ENCODE data around the gene GAS2L1. TPM values are rescaled to one million over a fixed set of nuclear protein-coding genes. Genes with fewer than 3 reads are reported as not detected.

GAS2L1 gene
- polyA plus RNA-seq, 2 of the 4 experiments (the other 2 are of a cell fraction): 7.6 to 17.2 TPM

- TF ChIP-seq CHD4 (IDR thresholded peaks at IDR 0.05; ENCODE audit: borderline replicate concordance): no peak
- no peak for TF ChIP-seq CTCF (IDR thresholded peaks at IDR 0.05)
- TF ChIP-seq BHLHE40 (IDR thresholded peaks at IDR 0.05; ENCODE audit: low read depth, low read length): no peak
- TF ChIP-seq MAFK (IDR thresholded peaks at IDR 0.05; ENCODE audit: partially characterized antibody): no peak
- TF ChIP-seq EP300 (IDR thresholded peaks at IDR 0.05): no peak
- no peak for TF ChIP-seq NPAS2 (CRISPR knock-in tag; IDR thresholded peaks at IDR 0.05; ENCODE audit: borderline replicate concordance)
- no peak for TF ChIP-seq ATOH8 (CRISPR knock-in tag; IDR thresholded peaks at IDR 0.05; ENCODE audit: low read depth)
- TF ChIP-seq TP53 (CRISPR knock-in tag; IDR thresholded peaks at IDR 0.05): no peak
- ChIA-PET CTCF (interaction anchor here (0.6 to 4.5 kb wide), 3 partner anchors 11 to 194 kb away, joined by 3 to 42 read pairs (median 6); no protein-coding TSS in a partner anchor), POLR2A (no interaction called here)
- Histone ChIP-seq H3K4me1 (no peaks in the 10 kb centered on the region), H3K27ac (no peak overlapping the region), H3K9me3 (no peaks in the 10 kb centered on the region), H3K4me2 (no peak overlapping the region), H3K4me3 (no peak overlapping the region)
- FAIRE-seq: no peak
- WGBS (ENCODE audit: missing lambda C conversion rate): 100% methylated on average over 2 of the region's 17 CpGs
- DNase-seq (ENCODE audit: low read depth in 1 of 2, low spot score in 1 of 2): no peak
- no peak for ATAC-seq
Measured at GRCh38 chr22:29258407-29259252, 47.8 kb upstream of the GAS2L1 start.

GRCh38 chr22:29259253-29259899 is 47.1 kb upstream of the GAS2L1 start:
- peak; percentile 75 to 80 for ATAC-seq
- H3K4me2 ChIP-seq: no peak overlapping the region
- CTCF ChIA-PET: interaction anchor here (0.9 kb wide), 1 partner anchor 12 kb away, joined by 6 read pairs; no protein-coding TSS in a partner anchor
- WGBS (ENCODE audit: missing lambda C conversion rate): 89% methylated on average over 9 of the region's 11 CpGs
- FAIRE-seq: no peak
- peak; percentile 29 to 34 for DNase-seq (ENCODE audit: low read depth in 1 of 2, low spot score in 1 of 2)
- no peak overlapping the region for H3K27ac ChIP-seq
- no peaks in the 10 kb centered on the region for H3K9me3 ChIP-seq
- H3K4me1 ChIP-seq: no peaks in the 10 kb centered on the region
- H3K4me3 ChIP-seq: no peak overlapping the region
- POLR2A ChIA-PET: no interaction called here
- TF ChIP-seq FOXS1 (CRISPR knock-in tag; IDR thresholded peaks at IDR 0.05) (no peak), GATA3 (IDR thresholded peaks at IDR 0.05; ENCODE audit: borderline replicate concordance) (no peak), FOSL2 (IDR thresholded peaks at IDR 0.05) (no peak), FOSL2 (CRISPR knock-in tag; IDR thresholded peaks at IDR 0.05) (no peak), CTCF (IDR thresholded peaks at IDR 0.05) (no peak), ESRRA (IDR thresholded peaks at IDR 0.05; ENCODE audit: borderline replicate concordance, low read length) (no peak), JUN (IDR thresholded peaks at IDR 0.05) (no peak), POLR2A (IDR thresholded peaks at IDR 0.05; ENCODE audit: low read length) (no peak), SMC3 (IDR thresholded peaks at IDR 0.05) (no peak), ZNF302 (CRISPR knock-in tag; IDR thresholded peaks at IDR 0.05) (no peak), HEYL (CRISPR knock-in tag; IDR thresholded peaks at IDR 0.05) (no peak), CHD2 (IDR thresholded peaks at IDR 0.05; ENCODE audit: low read length, partially characterized antibody) (no peak), BCL3 (IDR thresholded peaks at IDR 0.05) (no peak), JUNB (IDR thresholded peaks at IDR 0.05) (no peak), RARB (CRISPR knock-in tag; IDR thresholded peaks at IDR 0.05) (no peak), RCOR1 (IDR thresholded peaks at IDR 0.05; ENCODE audit: low read depth, low read length) (no peak), BHLHE40 (IDR thresholded peaks at IDR 0.05; ENCODE audit: low read depth, low read length) (no peak), EHMT2 (IDR thresholded peaks at IDR 0.05; ENCODE audit: low read depth) (no peak), HMGXB4 (CRISPR knock-in tag; IDR thresholded peaks at IDR 0.05; ENCODE audit: borderline replicate concordance) (no peak), ATOH8 (CRISPR knock-in tag; IDR thresholded peaks at IDR 0.05; ENCODE audit: low read depth) (no peak)

Data from A549 (cell line).